Activated CD8-positive, alpha-beta memory T cell treated with anti-CD3 and anti-CD28 coated beads, Interleukin-2, amount 10 ng/mL, durations not matched to agents 7 days and 5 days (primary cell): ENCODE data around the gene RICTOR. TPM values are rescaled to one million over a fixed set of nuclear protein-coding genes. Genes with fewer than 3 reads are reported as not detected.
A peak's percentile ranks its signal among the peaks of the same experiment; 100 is the strongest.
"Not testable (repeated sequence)": the region's sequence is repeated elsewhere in the genome, so short reads cannot be mapped to it uniquely, and the experiment has no call there.

Experiments used
- ATAC-seq: fragments of 150-1000 bp; cut with Tn5 transposase; one replicate; pipeline ENCODE4 v1.10.0; 2021; ENCODE audit warnings: moderate library complexity
- CTCF ChIA-PET: fragments of 350-600 bp; sonication (Branson Sonifier 250); formaldehyde crosslinking; loops from one replicate; lab custom pipeline; 2021; ENCODE audit warnings: antibody characterized with exemption; lab: Charles Lee
- DNase-seq: peaks from one replicate; pipeline ENCODE4 v3.0.0-alpha.2; 2020
- H3K27ac Mint-ChIP-seq: one replicate; pipeline ENCODE4 v1.8.0; 2021; ENCODE audit warnings: mild to moderate bottlenecking, mixed read lengths
- H3K27me3 Mint-ChIP-seq: one replicate; pipeline ENCODE4 v1.8.0; 2021; ENCODE audit warnings: mixed read lengths
- H3K36me3 Mint-ChIP-seq: one replicate; pipeline ENCODE4 v1.8.0; 2021; ENCODE audit warnings: mild to moderate bottlenecking, mixed read lengths
- H3K4me1 Mint-ChIP-seq: one replicate; pipeline ENCODE4 v1.8.0; 2021; ENCODE audit warnings: mixed read lengths
- H3K4me3 Mint-ChIP-seq: one replicate; pipeline ENCODE4 v1.8.0; 2021; ENCODE audit warnings: mild to moderate bottlenecking, moderate library complexity, mixed read lengths
- H3K9me3 Mint-ChIP-seq: one replicate; pipeline ENCODE4 v1.8.0; 2022; ENCODE audit warnings: low read depth, mixed read lengths
- total RNA-seq, 2 experiments: library from RNA; stranded (reverse); gene quantifications; one replicate each; pipeline ENCODE4 v1.2.3, GENCODE V29; 2021

Gene RICTOR
- total RNA-seq, 2 experiments from 2014 or later, result 40.2 to 50.5 TPM

DNA sequence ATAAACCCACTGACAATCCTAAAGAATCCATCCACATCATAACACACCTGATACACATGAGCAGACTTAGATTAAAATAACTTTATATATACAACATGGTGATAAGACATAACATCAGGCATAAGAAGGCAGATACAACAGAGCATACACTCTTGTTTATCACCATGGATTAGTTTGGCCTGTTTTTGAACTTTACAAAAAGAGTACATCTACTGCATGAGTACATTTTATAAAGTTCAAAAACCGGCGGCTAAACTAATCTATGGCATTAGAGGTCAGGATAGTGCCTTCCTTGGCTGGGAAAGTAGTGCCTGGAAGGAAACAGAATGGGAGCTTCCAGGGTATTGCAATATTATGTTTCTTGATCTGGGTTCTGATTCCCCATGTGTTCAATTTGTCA lies 15.1 kb downstream of the RICTOR start:
- H3K27ac Mint-ChIP-seq, result no peak overlapping the region
- no peaks in the 10 kb centered on the region for H3K9me3 Mint-ChIP-seq
- DNase-seq, result no peak
- ATAC-seq, result no peak
- peaks cover 23% of the 10 kb centered on the region for H3K36me3 Mint-ChIP-seq
- H3K4me1 Mint-ChIP-seq, result peaks cover 31% of the 10 kb centered on the region
- no peaks in the 10 kb centered on the region for H3K27me3 Mint-ChIP-seq
- CTCF ChIA-PET, result no interaction called here
- no peak overlapping the region for H3K4me3 Mint-ChIP-seq

DNA sequence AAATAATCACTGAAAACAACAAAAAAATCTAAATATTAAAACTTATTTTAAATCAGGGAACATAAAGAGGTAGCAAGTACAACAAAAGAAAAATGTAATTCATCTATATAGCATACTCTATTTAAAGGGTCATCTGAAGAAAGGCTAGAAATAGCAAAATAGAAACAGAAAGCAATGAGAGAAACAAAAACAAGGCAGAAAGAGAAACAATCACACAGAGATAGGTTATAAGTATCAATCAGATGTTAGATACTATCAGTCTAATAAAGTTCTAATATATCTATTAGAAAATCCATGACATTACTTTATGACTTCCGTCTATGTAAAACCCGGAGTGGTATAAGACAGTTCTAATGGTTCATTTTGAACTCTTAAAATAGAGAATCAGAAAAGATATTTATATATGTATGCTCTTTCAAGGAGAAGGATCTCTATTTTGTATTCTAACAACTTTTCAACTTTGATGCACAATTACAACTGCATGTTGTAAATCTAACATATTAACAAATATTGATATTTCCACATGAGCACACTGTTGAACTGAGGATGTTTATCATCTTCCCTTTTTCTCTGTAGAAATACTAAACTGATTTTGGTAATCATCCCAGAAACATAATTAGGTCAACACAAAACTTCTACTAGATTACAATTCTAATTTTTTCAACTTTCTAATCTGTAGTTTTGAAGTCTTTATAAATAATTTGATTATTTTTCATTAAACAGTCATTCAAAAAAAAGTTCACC lies 15.8 kb downstream of the RICTOR start:
- Mint-ChIP-seq H3K9me3 (no peaks in the 10 kb centered on the region), H3K4me3 (peak overlapping the region; percentile 48), H3K27ac (peak overlapping the region; percentile 49), H3K4me1 (peaks cover 29% of the 10 kb centered on the region), H3K36me3 (peaks cover 25% of the 10 kb centered on the region), H3K27me3 (no peaks in the 10 kb centered on the region)
- ATAC-seq (peak; percentile 78), DNase-seq (no peak)
- CTCF ChIA-PET, result interaction anchor here (1.5 kb wide), 1 partner anchor 22 kb away, joined by 3 read pairs; no protein-coding TSS in a partner anchor

DNA sequence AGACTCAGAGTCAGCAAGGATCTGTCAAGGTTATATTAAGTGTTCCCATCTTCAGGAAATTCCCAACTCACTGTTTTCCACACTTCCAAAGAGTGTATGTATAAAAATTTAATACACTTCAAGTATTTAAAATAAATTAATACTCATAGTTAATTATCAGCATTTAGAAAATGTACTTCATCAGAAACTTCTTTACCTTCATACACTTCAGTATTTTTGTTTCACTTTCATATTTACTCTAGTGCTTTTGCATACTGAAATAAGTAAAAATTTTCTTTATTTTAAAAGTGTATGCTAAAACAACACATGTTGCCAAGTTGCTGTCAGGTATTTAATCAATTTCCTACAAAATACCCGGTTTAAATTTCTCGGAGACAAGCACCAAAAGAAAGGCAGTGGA lies 16.5 kb downstream of the RICTOR start:
- ATAC-seq, result peak; percentile 42
- DNase-seq, result no peak
- Mint-ChIP-seq H3K27me3 (no peaks in the 10 kb centered on the region), H3K27ac (peak overlapping the region; percentile 49), H3K4me1 (peaks cover 24% of the 10 kb centered on the region), H3K36me3 (peaks cover 28% of the 10 kb centered on the region), H3K9me3 (no peaks in the 10 kb centered on the region), H3K4me3 (peak overlapping the region; percentile 48)
- CTCF ChIA-PET, result interaction anchor here (1.5 kb wide), 1 partner anchor 22 kb away, joined by 3 read pairs; no protein-coding TSS in a partner anchor

DNA sequence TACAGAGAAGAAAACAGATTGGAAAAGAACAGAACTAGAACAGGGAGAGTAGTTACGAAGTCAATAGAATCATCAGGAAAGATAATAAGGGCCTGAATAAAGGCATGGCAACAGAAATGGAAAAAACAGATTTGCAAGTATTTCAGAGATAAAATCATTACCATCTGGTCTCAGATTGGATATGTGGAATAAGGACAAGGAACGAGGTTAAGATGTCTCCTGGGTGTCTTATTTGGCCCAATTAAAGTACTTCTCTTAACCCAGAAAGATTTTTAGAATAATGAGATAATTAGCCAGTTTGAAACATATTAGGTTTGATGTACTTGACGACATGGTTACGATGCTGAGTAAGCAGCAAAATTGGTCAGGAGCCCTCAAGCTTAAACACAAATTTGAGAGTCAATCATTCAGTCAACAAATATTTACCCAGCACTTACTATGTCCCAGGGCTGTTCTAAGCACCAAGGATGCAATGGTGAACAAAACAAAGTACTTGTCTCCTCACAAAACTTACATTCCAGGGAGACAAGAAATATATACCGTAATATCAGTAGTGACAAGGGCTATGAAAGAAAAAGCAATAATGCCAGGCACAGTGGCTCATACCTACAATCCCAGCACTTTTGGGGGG lies 18.3 kb downstream of the RICTOR start:
- H3K36me3 Mint-ChIP-seq, result peaks cover 30% of the 10 kb centered on the region
- H3K27me3 Mint-ChIP-seq, result no peaks in the 10 kb centered on the region
- peaks cover 19% of the 10 kb centered on the region for H3K4me1 Mint-ChIP-seq
- H3K27ac Mint-ChIP-seq, result no peak overlapping the region
- DNase-seq (no peak), ATAC-seq (no peak)
- no peak overlapping the region for H3K4me3 Mint-ChIP-seq
- H3K9me3 Mint-ChIP-seq, result no peaks in the 10 kb centered on the region
- CTCF ChIA-PET, result no interaction called here

DNA sequence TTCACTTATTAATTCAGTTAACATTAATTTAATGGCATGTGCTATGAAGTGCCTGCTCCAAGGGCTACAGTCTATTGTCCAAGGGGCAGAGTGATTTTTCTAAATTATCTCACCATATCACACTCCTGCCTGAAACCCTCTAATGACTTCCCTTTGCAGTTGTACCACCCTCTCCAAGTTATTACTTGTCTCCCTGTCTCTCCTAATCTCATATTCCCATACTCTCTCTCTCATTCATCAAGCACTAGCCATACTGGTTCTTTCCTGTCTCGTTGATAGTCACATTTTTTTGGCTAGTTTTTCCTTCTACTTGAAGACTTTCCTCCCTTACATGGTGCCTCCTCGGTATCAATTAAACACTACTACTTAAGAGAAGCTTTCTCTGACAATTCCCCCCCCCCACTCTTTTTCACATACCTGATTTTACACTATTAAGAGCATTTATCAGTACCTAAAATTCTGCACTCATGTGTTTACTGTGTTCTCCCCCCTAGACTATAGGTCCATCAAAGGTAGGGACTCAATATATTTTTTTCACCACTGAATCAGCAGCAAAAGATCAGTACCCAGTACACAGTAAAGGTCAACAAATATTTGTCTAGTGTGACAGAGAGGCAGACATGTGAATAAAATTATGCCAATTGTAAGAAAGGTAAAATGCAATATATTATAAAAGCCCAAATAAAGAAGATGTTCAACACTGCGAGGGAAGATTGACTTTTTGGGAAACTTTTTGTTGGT lies 19.0 kb downstream of the RICTOR start:
- no peaks in the 10 kb centered on the region for H3K27me3 Mint-ChIP-seq
- no peaks in the 10 kb centered on the region for H3K9me3 Mint-ChIP-seq
- CTCF ChIA-PET, result no interaction called here
- ATAC-seq, result no peak
- H3K27ac Mint-ChIP-seq, result no peak overlapping the region
- H3K4me3 Mint-ChIP-seq, result no peak overlapping the region
- peaks cover 22% of the 10 kb centered on the region for H3K4me1 Mint-ChIP-seq
- no peak for DNase-seq
- peaks cover 34% of the 10 kb centered on the region for H3K36me3 Mint-ChIP-seq

DNA sequence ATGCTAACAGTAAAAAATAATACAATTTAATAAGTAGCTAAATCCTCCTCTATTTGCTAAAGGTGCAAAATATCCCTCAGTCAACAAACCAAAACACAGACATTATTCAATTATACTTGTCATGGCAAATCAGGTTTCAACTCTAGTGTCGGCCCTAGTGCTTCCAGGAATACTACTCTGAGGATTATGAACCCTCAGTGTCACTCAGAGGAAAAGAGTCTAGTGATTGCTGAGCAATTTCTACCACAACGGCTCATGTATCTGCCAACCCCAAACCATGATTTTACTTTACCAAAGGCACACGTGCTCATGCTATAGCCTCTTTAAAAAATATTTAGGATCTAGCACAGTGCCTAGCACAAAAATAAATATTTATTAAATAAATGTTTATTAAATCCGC lies 21.0 kb downstream of the RICTOR start:
- Mint-ChIP-seq H3K9me3 (peaks cover 2% of the 10 kb centered on the region), H3K36me3 (peaks cover 44% of the 10 kb centered on the region), H3K4me3 (no peak overlapping the region), H3K27me3 (no peaks in the 10 kb centered on the region), H3K4me1 (peaks cover 14% of the 10 kb centered on the region), H3K27ac (no peak overlapping the region)
- CTCF ChIA-PET, result no interaction called here
- DNase-seq (no peak), ATAC-seq (no peak)

DNA sequence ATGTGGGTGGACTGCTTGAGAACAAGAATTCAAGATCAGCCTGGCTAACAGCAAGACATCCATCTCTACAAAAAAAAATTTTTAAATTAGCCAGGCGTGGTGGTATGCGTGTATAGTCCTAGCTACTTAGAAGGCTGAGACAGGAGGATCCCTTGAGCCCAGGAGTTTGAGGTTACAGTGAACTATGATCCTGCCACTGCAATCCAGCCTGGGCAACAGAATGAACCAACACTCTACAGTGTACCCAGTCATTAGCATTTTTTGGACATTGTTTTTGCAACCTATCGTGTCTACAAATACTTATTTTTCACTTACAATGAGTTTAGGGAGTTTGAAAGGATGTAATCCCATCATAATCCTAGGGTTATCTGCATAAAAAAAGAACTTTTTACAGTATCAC lies 22.1 kb downstream of the RICTOR start:
- Mint-ChIP-seq H3K27me3 (no peaks in the 10 kb centered on the region), H3K4me3 (no peak overlapping the region), H3K9me3 (peaks cover 2% of the 10 kb centered on the region), H3K4me1 (peaks cover 11% of the 10 kb centered on the region), H3K36me3 (peaks cover 44% of the 10 kb centered on the region), H3K27ac (no peak overlapping the region)
- ATAC-seq (no peak), DNase-seq (no peak)
- CTCF ChIA-PET, result no interaction called here

DNA sequence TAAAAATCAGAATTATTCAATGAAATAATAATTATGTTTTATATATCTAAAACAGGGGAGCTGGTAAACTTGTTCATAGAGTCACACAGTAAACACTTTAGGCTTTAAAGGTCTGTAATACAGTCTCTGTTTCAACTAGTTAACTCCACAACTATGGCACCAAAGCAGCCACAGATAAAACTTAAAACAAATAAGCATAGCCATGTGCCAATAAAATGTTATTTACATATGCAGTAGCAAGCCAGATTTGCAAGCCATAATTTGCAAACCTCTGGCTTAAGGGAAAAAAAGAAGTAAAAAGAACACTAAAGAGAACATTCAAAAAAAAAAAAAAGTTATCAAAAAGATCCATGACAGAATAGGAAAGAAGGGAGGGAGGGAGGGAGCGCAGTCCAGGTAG lies 24.9 kb downstream of the RICTOR start:
- CTCF ChIA-PET, result no interaction called here
- Mint-ChIP-seq H3K27me3 (no peaks in the 10 kb centered on the region), H3K4me1 (peaks cover 7% of the 10 kb centered on the region), H3K27ac (no peak overlapping the region), H3K9me3 (peaks cover 2% of the 10 kb centered on the region), H3K4me3 (no peak overlapping the region), H3K36me3 (peaks cover 34% of the 10 kb centered on the region)
- DNase-seq (no peak), ATAC-seq (no peak)

DNA sequence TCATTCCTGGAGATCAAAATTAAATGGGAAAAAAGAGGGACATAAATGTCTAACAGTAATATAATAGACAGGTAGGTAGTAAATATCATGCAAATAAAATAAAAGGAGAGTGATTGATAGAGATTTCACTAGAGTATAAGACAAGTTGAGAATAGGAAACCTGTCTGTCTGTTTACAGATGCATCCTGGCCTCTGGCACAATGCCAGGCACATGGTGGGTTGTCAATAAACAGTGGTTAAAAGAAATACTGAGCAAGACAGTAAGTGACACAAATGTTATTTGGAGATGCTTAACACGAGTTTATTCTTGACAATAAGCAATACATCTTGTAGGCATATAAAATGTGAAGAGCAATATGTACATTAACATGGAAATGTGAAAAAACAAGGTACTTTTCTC lies 33.3 kb downstream of the RICTOR start:
- H3K27ac Mint-ChIP-seq, result no peak overlapping the region
- CTCF ChIA-PET, result no interaction called here
- DNase-seq (no peak), ATAC-seq (no peak)
- peaks cover 4% of the 10 kb centered on the region for H3K4me1 Mint-ChIP-seq
- H3K36me3 Mint-ChIP-seq, result peaks cover 29% of the 10 kb centered on the region
- peaks cover 2% of the 10 kb centered on the region for H3K9me3 Mint-ChIP-seq
- no peak overlapping the region for H3K4me3 Mint-ChIP-seq
- H3K27me3 Mint-ChIP-seq, result no peaks in the 10 kb centered on the region

DNA sequence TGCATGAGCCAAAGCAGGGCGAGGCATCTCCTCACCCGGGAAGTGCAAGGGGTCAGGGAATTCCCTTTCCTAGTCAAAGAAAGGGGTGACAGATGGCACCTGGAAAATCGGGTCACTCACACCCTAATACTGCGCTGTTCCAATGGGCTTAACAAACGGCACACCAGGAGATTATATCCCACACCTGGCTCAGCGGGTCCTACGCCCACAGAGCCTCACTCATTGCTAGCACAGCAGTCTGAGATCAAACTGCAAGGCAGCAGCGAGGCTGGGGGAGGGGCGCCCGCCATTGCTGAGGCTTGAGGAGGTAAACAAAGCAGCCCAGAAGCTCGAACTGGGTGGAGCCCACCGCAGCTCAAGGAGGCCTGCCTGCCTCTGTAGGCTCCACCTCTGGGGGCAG lies 39.7 kb downstream of the RICTOR start:
- H3K27ac Mint-ChIP-seq, H3K27me3 Mint-ChIP-seq, H3K9me3 Mint-ChIP-seq, ATAC-seq, H3K4me1 Mint-ChIP-seq, H3K4me3 Mint-ChIP-seq, DNase-seq, CTCF ChIA-PET: not testable (repeated sequence)
- peaks cover 37% of the 10 kb centered on the region for H3K36me3 Mint-ChIP-seq

DNA sequence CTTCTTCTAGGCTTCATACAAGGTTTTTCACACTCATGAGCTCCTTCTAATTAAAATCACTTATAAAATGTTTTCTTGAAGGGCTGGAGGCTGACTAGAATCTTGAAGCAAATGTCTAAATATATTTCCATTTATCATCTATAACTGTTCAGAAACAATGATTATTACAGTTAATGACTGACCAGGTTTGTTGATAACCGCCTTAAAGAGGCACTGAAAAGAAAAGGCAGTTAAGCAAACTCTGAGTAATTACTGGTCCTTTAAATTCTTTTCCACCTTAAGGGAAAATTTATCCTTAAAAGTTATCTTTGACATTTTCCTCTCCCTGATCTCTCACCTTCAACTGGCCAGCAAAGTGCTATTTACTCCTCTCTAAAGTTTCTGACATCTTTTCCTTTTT lies 43.2 kb downstream of the RICTOR start:
- Mint-ChIP-seq H3K27me3 (no peaks in the 10 kb centered on the region), H3K27ac (no peak overlapping the region), H3K36me3 (peaks cover 48% of the 10 kb centered on the region), H3K9me3 (peaks cover 16% of the 10 kb centered on the region), H3K4me3 (no peak overlapping the region), H3K4me1 (peaks cover 1% of the 10 kb centered on the region)
- CTCF ChIA-PET, result no interaction called here
- ATAC-seq (no peak), DNase-seq (no peak)

DNA sequence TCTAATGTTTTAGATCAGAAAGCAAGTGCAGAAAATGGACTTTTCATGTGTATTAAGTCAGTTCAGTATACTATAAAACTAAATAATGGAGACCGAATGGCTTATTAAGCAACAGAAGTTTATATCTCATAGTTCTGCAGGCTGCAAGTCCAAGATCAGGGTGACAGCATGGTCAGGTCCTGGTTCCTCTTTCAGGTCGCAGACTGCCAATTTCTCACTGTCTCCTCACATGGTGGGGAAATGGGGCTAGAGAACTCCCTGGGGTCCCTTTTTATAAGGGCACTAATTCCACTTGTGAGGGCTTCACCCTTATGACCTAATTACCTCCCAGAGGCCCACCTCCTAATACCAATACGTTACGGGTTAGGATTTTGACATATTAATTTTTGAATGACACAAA lies 48.7 kb downstream of the RICTOR start:
- Mint-ChIP-seq H3K27me3 (no peaks in the 10 kb centered on the region), H3K27ac (no peak overlapping the region), H3K9me3 (peaks cover 8% of the 10 kb centered on the region), H3K4me3 (no peak overlapping the region), H3K4me1 (peaks cover 24% of the 10 kb centered on the region), H3K36me3 (peaks cover 61% of the 10 kb centered on the region)
- no peak for ATAC-seq
- CTCF ChIA-PET, result no interaction called here
- DNase-seq, result no peak

DNA sequence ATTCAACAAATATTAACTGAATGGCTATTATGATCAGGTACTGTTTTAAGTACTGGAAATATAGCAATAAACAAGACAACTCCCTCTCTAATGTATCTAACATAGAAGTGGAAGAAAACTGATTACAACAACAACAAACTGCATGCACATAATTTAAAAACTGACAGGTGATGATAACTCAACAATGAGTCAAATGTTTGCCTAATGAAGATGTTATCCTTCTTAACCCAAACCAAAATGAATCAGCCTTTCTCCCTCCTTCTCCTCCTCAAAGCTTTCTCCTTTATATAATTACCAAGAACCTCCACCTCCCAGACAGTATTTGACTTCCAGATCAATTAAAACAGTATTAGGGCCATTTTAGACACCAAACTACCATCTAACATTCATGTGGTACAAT lies 49.3 kb downstream of the RICTOR start:
- ATAC-seq, result no peak
- H3K4me3 Mint-ChIP-seq, result no peak overlapping the region

More for the DNA sequence above, 49.3 kb downstream of the RICTOR start:
- Mint-ChIP-seq H3K4me1 (peaks cover 24% of the 10 kb centered on the region), H3K27me3 (no peaks in the 10 kb centered on the region), H3K9me3 (peaks cover 8% of the 10 kb centered on the region), H3K36me3 (peaks cover 61% of the 10 kb centered on the region), H3K27ac (no peak overlapping the region)
- no peak for DNase-seq
- CTCF ChIA-PET, result no interaction called here
